Parathyroid adenoma (tissue), 2 donors: ENCODE data around the gene ATP8B3.

Source experiments
- H2AFZ ChIP-seq: fragments of 300-600 bp; sonication (generic); one replicate; pipeline ENCODE4 v1.7.0; 2017; ENCODE audit warnings: antibody characterized with exemption, mild to moderate bottlenecking
- H3K27ac ChIP-seq: fragments of 300-600 bp; sonication (generic); one replicate; pipeline ENCODE4 v1.7.0; 2017
- H3K27me3 ChIP-seq: fragments of 300-600 bp; sonication (generic); one replicate; pipeline ENCODE4 v1.7.0; 2017; ENCODE audit warnings: low read length; ENCODE audit not compliant: control insufficient read depth, insufficient read depth
- H3K36me3 ChIP-seq: fragments of 300-600 bp; sonication (generic); one replicate; pipeline ENCODE4 v1.7.0; 2017; ENCODE audit warnings: low read length; ENCODE audit not compliant: control insufficient read depth, insufficient read depth
- H3K4me1 ChIP-seq: fragments of 300-600 bp; sonication (generic); one replicate; pipeline ENCODE4 v1.7.0; 2017; ENCODE audit warnings: control low read depth
- H3K4me2 ChIP-seq: fragments of 300-600 bp; sonication (generic); one replicate; pipeline ENCODE4 v1.7.0; 2017; ENCODE audit warnings: low read length
- H3K4me3 ChIP-seq: fragments of 300-600 bp; sonication (generic); one replicate; pipeline ENCODE4 v1.7.0; 2017; ENCODE audit warnings: low read depth, low read length
- H3K79me2 ChIP-seq: fragments of 300-600 bp; sonication (generic); one replicate; pipeline ENCODE4 v1.7.0; 2017; ENCODE audit warnings: control low read depth
- H3K9ac ChIP-seq: fragments of 300-600 bp; sonication (generic); one replicate; pipeline ENCODE4 v1.7.0; 2017; ENCODE audit warnings: mild to moderate bottlenecking
- H3K9me3 ChIP-seq: fragments of 300-600 bp; sonication (generic); one replicate; pipeline ENCODE4 v1.7.0; 2017; ENCODE audit warnings: low read length; ENCODE audit not compliant: control insufficient read depth
- TF ChIP-seq, protein P1 (sequence below): fragments of 300-600 bp; sonication (generic); IDR thresholded peaks from one replicate; pipeline ENCODE4 v1.7.0; 2017; ENCODE audit warnings: antibody characterized with exemption, mild to moderate bottlenecking
- donor health status: primary hyperparathyroidism.

ATP8B3 gene

DNA sequence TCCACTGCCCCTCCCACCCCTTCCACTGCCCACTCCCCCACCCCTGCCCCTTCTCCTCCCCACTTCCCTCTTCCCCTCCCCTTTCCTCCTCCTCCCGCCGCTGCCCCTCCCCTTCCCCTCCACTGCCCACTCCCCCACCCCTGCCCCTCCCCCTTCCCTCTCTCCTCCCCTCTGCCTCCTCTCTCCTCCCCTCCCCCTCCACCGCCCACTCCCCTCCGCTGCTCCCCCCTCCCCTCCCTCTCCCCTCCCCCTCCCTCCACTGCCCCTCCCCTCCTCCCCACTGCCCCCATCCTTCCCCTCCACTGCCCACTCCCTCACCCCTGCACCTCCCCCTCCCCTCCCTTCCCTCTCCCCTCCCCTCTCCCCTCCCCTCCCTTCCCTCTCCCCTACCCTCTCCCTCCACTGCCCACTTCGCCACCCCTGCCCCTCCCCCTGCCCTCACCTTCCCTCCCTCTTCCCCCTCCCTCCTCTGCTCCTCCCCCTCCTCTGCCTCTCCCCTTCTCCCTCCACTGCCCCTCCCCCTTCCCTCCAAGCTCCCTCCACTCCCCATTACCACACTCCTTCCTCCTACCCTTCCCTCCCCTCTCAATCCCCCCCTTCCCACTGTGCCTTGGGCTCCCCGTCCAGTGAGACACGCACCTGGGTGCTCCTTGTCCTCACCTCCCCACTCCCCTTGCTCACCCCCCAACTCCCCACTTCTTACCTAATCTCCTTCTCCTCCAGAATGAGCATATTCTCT, 21.9 kb downstream of the ATP8B3 start:
- H2AFZ ChIP-seq = no peak overlapping the region
- H3K27ac ChIP-seq = no peak overlapping the region
- no peaks in the 10 kb centered on the region for H3K4me1 ChIP-seq
- H3K9me3 ChIP-seq = no peaks in the 10 kb centered on the region
- H3K79me2 ChIP-seq = no peaks in the 10 kb centered on the region
- no peak overlapping the region for H3K4me2 ChIP-seq
- H3K9ac ChIP-seq = no peak overlapping the region
- no peaks in the 10 kb centered on the region for H3K27me3 ChIP-seq
- H3K36me3 ChIP-seq = no peaks in the 10 kb centered on the region
- no peak overlapping the region for H3K4me3 ChIP-seq
- TF ChIP-seq, protein P1, sequence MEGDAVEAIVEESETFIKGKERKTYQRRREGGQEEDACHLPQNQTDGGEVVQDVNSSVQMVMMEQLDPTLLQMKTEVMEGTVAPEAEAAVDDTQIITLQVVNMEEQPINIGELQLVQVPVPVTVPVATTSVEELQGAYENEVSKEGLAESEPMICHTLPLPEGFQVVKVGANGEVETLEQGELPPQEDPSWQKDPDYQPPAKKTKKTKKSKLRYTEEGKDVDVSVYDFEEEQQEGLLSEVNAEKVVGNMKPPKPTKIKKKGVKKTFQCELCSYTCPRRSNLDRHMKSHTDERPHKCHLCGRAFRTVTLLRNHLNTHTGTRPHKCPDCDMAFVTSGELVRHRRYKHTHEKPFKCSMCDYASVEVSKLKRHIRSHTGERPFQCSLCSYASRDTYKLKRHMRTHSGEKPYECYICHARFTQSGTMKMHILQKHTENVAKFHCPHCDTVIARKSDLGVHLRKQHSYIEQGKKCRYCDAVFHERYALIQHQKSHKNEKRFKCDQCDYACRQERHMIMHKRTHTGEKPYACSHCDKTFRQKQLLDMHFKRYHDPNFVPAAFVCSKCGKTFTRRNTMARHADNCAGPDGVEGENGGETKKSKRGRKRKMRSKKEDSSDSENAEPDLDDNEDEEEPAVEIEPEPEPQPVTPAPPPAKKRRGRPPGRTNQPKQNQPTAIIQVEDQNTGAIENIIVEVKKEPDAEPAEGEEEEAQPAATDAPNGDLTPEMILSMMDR = no peak

- Histone ChIP-seq H3K4me1 (no peaks in the 10 kb centered on the region), H3K36me3 (no peaks in the 10 kb centered on the region), H3K4me2 (no peak overlapping the region), H3K9me3 (no peaks in the 10 kb centered on the region), H3K9ac (no peak overlapping the region), H3K4me3 (no peak overlapping the region), H3K27ac (no peak overlapping the region), H3K79me2 (no peaks in the 10 kb centered on the region), H2AFZ (no peak overlapping the region), H3K27me3 (no peaks in the 10 kb centered on the region)
- TF ChIP-seq, protein P1 = no peak
Observed at GRCh38 chr19:1789261-1790041, 22.6 kb downstream of the ATP8B3 start.

DNA sequence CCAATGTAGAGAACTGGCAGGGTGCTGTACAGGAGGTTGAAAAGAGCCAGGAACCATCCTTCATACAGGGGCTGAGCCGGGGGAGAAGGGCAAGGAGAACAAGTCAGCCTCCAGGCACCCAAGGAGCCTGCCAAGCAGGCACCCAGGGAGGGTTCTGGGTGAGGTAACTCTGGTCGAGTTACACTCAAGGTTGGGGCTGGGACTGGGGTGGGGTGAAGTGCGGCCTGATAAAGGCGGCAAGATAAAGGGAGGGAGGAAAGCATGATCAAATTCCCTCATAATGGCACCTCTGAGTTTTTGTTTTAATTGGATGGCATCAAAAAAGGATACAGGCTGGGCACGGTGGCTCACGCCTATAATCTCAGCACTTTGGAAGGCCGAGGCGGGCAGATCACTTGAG, 25.0 kb downstream of the ATP8B3 start:
- no peaks in the 10 kb centered on the region for H3K79me2 ChIP-seq
- TF ChIP-seq, protein P1 = no peak
- H2AFZ ChIP-seq = no peak overlapping the region
- H3K4me3 ChIP-seq = no peak overlapping the region
- no peak overlapping the region for H3K27ac ChIP-seq
- no peak overlapping the region for H3K9ac ChIP-seq
- no peaks in the 10 kb centered on the region for H3K9me3 ChIP-seq
- no peak overlapping the region for H3K4me2 ChIP-seq
- peaks cover 3% of the 10 kb centered on the region for H3K27me3 ChIP-seq
- no peaks in the 10 kb centered on the region for H3K4me1 ChIP-seq
- H3K36me3 ChIP-seq = no peaks in the 10 kb centered on the region

DNA sequence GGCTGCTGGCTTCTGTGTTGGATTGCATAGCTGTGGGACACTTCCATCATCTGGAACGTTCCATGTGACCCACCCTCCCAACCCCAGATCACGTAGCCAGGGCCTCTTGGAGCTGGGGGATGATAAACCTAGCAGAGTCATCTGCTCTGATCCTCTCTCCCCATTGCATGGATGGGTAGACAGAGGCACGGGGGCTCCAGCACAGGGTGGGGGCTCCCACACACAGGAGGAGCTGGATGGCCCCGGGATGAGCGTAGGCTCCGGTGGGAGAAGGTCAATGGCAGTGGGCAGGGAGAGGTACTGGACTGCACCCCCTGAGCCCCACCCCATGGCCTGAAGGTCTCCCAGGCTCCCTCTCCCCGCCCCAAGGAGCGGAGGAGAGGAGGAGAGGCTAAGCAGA, 25.4 kb downstream of the ATP8B3 start:
- H3K4me3 ChIP-seq = no peak overlapping the region
- peaks cover 3% of the 10 kb centered on the region for H3K27me3 ChIP-seq
- no peaks in the 10 kb centered on the region for H3K4me1 ChIP-seq
- H3K4me2 ChIP-seq = no peak overlapping the region
- H3K9me3 ChIP-seq = no peaks in the 10 kb centered on the region
- H3K79me2 ChIP-seq = no peaks in the 10 kb centered on the region
- no peak overlapping the region for H3K27ac ChIP-seq
- no peaks in the 10 kb centered on the region for H3K36me3 ChIP-seq
- no peak overlapping the region for H3K9ac ChIP-seq
- no peak overlapping the region for H2AFZ ChIP-seq
- TF ChIP-seq, protein P1 = no peak
